Measurements from ENCODE around the gene SPTBN4. TPM values are rescaled to one million over a fixed set of nuclear protein-coding genes. Genes with fewer than 3 reads are reported as not detected.

The SPTBN4 gene
- 0.77 and 3.7 TPM in 2 replicates for total RNA-seq

GRCh38 chr19:40466985-40467734 lies at the start of gene SPTBN4:
SPTBN4 (plus strand) TSS chr19:40467001; CDS start chr19:40472622, 5,621 bp downstream.

GRCh38 chr19:40425450-40426287 lies 41.1 kb upstream of the SPTBN4 start, which contains the start of gene SERTAD1:
SERTAD1 (minus strand) TSS chr19:40425992; CDS start chr19:40423546, 2,446 bp downstream.

GRCh38 chr19:40444000-40444824 lies 22.6 kb upstream of the SPTBN4 start, which contains the start of gene SERTAD3:
SERTAD3 (minus strand) TSS chr19:40444335; CDS start chr19:40442080, 2,255 bp downstream.

DNA sequence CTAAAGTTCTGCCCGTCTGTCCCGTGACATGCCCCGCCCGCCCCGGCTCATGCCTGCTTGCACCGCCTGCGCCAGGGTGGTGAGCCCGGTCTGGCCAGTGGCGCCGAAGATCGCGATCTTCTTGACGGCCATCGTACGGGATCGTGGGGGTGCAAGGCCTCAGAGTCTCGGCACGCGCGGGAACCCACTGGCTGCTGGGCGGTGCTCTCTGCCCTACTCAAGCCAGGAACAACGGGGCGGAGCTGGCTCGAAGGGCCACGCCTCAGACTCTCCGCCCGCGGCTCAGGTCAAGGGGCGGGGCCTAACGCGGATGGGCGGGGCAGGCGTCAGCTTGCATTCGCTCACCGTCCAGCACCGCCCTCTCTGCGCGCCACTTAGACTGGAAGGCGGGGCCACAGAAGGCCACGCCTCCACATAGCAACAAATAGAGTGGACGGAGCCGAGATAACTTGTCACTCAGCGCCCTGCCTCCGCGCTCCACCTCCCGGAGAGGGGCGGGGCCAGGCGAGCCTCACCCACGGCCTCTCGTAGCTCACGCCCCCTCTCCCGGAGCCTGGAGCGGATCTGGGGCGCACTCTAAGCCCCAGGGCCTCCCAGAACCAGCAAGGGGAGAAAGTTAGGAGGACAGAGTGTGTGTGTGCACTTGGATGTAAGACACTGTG lies 1.1 kb upstream of the SPTBN4 start, which contains the start of gene BLVRB:
TSS of gene BLVRB (minus strand) at position 189 of the 662 bp plus-strand sequence. CDS start at position 132, 57 bp downstream.

DNA sequence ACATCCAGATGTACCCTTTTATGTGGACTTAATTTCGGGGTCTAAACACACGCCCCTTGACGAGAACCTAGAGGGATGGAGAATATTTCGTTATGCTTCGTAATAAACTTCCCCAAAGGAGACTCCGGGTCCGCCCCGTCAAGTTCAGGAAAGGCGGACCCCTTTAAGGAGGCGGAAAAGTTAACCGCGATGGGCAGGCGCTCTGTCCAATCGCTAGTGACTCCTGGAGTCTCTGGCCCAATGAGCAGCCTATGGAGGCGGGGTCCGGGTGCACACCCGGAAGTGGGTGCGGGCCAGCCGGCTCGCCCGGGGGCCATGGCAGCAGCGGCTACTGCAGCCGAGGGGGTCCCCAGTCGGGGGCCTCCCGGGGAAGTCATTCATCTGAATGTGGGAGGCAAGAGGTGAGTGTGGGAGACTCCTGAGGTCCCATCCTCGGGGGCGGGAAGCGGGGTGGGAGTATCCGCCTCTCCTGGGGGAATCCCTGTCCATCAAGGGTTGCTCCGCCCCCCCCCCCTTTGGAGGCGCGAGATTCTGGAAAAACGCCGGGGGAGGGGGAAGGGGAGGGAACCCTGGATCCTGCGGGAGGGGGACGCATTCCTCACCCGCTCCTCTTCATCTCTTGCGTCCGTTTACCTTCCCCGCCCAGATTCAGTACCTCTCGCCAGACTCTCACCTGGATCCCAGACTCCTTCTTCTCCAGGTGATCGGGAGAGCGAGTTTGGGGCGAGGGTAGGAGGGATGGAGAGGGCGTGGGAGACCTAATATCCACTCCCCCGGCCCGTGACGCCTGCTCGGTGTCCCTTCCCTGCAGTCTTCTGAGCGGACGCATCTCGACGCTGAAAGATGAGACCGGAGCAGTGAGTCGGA lies 110.0 kb downstream of the SPTBN4 start, which contains the start of gene SHKBP1:
TSS of gene SHKBP1 (plus strand) at position 289 of the 867 bp plus-strand sequence. CDS start at position 316, 27 bp downstream.

DNA sequence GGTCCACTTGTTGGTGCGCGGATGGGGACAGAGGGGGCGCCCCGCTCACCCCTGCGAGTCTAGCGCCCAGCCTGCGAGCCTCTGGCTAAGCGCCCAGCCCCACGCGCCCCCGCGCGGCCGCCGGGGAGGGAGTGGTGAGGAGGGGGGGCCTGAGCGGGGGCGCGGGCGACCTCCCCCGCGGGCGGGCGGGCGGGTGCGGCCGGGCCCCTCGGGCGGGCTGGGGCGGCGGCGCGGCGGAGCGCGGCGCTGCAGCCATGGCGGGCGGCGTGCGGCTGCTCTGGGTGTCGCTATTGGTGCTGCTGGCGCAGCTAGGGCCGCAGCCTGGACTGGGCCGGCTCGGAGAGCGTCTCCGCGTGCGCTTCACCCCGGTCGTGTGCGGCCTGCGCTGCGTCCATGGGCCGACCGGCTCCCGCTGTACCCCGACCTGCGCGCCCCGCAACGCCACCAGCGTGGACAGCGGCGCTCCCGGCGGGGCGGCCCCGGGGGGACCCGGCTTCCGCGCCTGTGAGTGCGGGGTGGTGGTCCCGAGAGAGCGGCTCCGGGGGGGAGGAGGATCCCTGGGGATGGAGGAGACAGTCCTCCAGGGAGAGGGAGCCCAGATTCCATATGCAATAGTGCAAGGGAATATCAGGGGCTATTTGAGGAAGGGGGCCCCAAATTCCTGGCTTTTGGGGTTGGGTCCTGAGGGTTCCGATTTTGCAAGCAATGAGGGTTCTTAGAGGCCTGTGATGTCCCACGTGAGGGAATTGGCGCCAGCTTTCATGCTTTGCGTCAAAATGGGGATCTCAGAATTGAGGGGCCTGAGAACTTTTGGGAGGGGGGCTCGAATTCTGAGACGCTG lies 134.6 kb downstream of the SPTBN4 start, which contains the start of gene LTBP4:
TSS of gene LTBP4 (plus strand) at position 236 of the 841 bp plus-strand sequence. CDS start at position 255, 19 bp downstream.

Other genes starting within 250 kb of the SPTBN4 start
- not detected in 2 replicates for gene TTC9B, start 248.6 kb upstream of the SPTBN4 start, total RNA-seq
- under 0.01 and 0.19 TPM in 2 replicates for gene CCNP, start 240.3 kb upstream of the SPTBN4 start, total RNA-seq
- 63.5 and 64.5 TPM in 2 replicates for gene AKT2, start 181.7 kb upstream of the SPTBN4 start, total RNA-seq
- gene C19orf47, start 118.6 kb upstream of the SPTBN4 start, total RNA-seq = 8.2 and 9.0 TPM in 2 replicates
- 118 and 344 TPM in 2 replicates for gene PLD3, start 118.3 kb upstream of the SPTBN4 start, total RNA-seq
- gene HIPK4, start 76.8 kb upstream of the SPTBN4 start, total RNA-seq = 0.19 and 0.28 TPM in 2 replicates
- gene PRX, start 53.6 kb upstream of the SPTBN4 start, total RNA-seq = 0.58 and 1.7 TPM in 2 replicates
- gene SERTAD1, start 41.0 kb upstream of the SPTBN4 start, total RNA-seq = 23.4 and 47.7 TPM in 2 replicates
- 20.6 and 28.9 TPM in 2 replicates for gene SERTAD3, start 22.7 kb upstream of the SPTBN4 start, total RNA-seq
- gene BLVRB, start 1.3 kb upstream of the SPTBN4 start, total RNA-seq = 63.1 and 82.1 TPM in 2 replicates
- 18.6 and 33.0 TPM in 2 replicates for gene SHKBP1, start 109.9 kb downstream of the SPTBN4 start, total RNA-seq
- 6.8 and 7.1 TPM in 2 replicates for gene LTBP4, start 134.4 kb downstream of the SPTBN4 start, total RNA-seq
- 21.7 and 22.8 TPM in 2 replicates for gene NUMBL, start 223.7 kb downstream of the SPTBN4 start, total RNA-seq
- gene COQ8B, start 249.9 kb downstream of the SPTBN4 start, total RNA-seq = 30.7 and 31.9 TPM in 2 replicates

Data from regular cardiac myocyte (primary cell).